Type B pancreatic cell (in vitro differentiated cells): ENCODE results near the gene HDHD2. TPM values are rescaled to one million over a fixed set of nuclear protein-coding genes. Genes with fewer than 3 reads are reported as not detected.

ENCODE experiments used
- DNase-seq: peaks from one replicate; pipeline ENCODE4 v3.0.0; 2021; ENCODE audit warnings: mixed read lengths; ENCODE audit not compliant: unreplicated experiment; ENCODE audit errors: extremely low spot score
- H3K27ac Mint-ChIP-seq: 2 replicates; pipeline ENCODE4 v1.8.0; 2021; ENCODE audit warnings: mild to moderate bottlenecking, mixed read lengths
- H3K27me3 Mint-ChIP-seq: 2 replicates; pipeline ENCODE4 v1.8.0; 2021; ENCODE audit warnings: mixed read lengths
- H3K36me3 Mint-ChIP-seq: 2 replicates; pipeline ENCODE4 v1.8.0; 2021; ENCODE audit warnings: mixed read lengths
- H3K4me1 Mint-ChIP-seq: one replicate; pipeline ENCODE4 v1.8.0; 2021; ENCODE audit warnings: mixed read lengths; ENCODE audit not compliant: unreplicated experiment
- H3K4me3 Mint-ChIP-seq: 2 replicates; pipeline ENCODE4 v1.8.0; 2021; ENCODE audit warnings: mild to moderate bottlenecking, mixed read lengths
- H3K9me3 Mint-ChIP-seq: 2 replicates; pipeline ENCODE4 v1.8.0; 2021; ENCODE audit warnings: mixed read lengths
- CTCF ChIP-seq: fragments of 200-600 bp; sonication (generic); conservative IDR thresholded peaks from 2 replicates; pipeline ENCODE4 v1.5.0; 2021; ENCODE audit warnings: antibody characterized with exemption, mild to moderate bottlenecking
- total RNA-seq: library from RNA; stranded (reverse); gene quantifications from 2 replicates; pipeline ENCODE4 v1.2.1, GENCODE V29; 2021; ENCODE audit warnings: low replicate concordance

Gene HDHD2
- total RNA-seq, 1 donor from 2014 or later = 41.8 TPM

GRCh38 chr18:47062471-47062870, 87.8 kb downstream of the HDHD2 start:
- no peak for TF ChIP-seq CTCF
- H3K27me3 Mint-ChIP-seq = peaks cover 3% of the 10 kb centered on the region
- H3K27ac Mint-ChIP-seq = no peak overlapping the region
- no peaks in the 10 kb centered on the region for H3K4me1 Mint-ChIP-seq
- no peak overlapping the region for H3K4me3 Mint-ChIP-seq
- no peak for DNase-seq
- no peaks in the 10 kb centered on the region for H3K9me3 Mint-ChIP-seq
- H3K36me3 Mint-ChIP-seq = no peaks in the 10 kb centered on the region

Other genes with a start within 250 kb of the HDHD2 start
- 23.9 and 37.6 TPM in 2 replicates for gene PIAS2, start 233.0 kb downstream of the HDHD2 start, total RNA-seq
- 1.9 and 8.6 TPM in 2 replicates for gene KATNAL2, start 232.9 kb downstream of the HDHD2 start, total RNA-seq
- not detected in 2 replicates for gene ELOA2, start 114.9 kb downstream of the HDHD2 start, total RNA-seq
- gene IER3IP1, start 25.9 kb upstream of the HDHD2 start, total RNA-seq = 11.4 and 14.0 TPM in 2 replicates
- gene SKOR2, start 101.2 kb upstream of the HDHD2 start, total RNA-seq = 0.81 and 0.87 TPM in 2 replicates